ENCODE measurements around the gene SHISA5. TPM values are rescaled to one million over a fixed set of nuclear protein-coding genes. Genes with fewer than 3 reads are reported as not detected.
A peak's percentile ranks its signal among the peaks of the same experiment; 100 is the strongest.

SHISA5 gene
- total RNA-seq, 2 donors from 2014 or later, result 192 to 193 TPM

DNA sequence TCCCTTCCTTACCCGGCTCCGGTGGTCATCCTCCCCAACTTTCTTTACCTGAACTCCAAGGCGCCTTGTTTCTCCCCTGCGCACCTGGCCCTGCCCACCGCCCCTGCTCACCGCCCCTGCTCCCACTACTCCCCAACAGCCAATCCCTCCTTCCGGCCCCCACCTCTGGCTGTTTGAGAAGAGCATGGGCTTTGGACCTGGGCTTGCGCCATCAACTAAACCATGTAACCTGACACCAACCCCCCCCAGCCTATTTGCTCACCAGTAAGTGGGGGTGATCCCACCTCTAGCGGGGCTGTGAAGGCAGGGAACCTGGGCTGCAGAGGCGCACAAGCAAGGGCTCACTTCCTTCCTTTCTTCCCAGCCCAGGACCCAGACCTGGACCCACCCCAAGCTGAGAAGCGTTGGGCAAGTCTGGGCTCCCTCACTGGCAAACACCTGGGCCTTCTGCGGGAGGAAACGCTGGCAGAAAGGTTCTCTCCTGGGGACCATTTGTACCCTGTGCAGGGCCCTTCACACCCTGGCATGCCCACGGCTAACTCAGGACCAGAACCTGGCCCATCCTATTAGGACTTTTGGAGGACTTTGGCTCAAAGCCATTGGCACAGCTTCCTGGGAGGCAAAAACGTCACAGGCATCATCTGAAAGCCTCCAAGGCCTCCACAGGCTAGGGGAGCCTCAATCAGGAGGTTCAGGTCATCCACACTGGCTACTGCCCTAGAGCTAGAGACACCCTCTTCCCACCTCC is 73.8 kb downstream of the SHISA5 start, which contains the start of gene PLXNB1:
Gene PLXNB1, minus strand, starts transcription at position 127 of the 748 bp plus-strand sequence. CDS start 5,475 bp downstream, outside the sequence.
- peaks cover 39% of the 10 kb centered on the region for H3K4me1 Mint-ChIP-seq
- Histone ChIP-seq H3K9ac (ENCODE audit: extremely low read depth, low read length, poor library complexity, severe bottlenecking) (peak within 1 kb of the TSS; percentile 85), H3K27ac (ENCODE audit: low read depth, low read length) (peak within 1 kb of the TSS; percentile 99), H3K36me3 (ENCODE audit: control insufficient read depth, insufficient read depth, low read length) (peaks cover 34% of the 10 kb centered on the region), H3K4me1 (ENCODE audit: control insufficient read depth, insufficient read depth, low read length) (peaks cover 14% of the 10 kb centered on the region), H3K4me3 (ENCODE audit: low read length) (peak within 1 kb of the TSS; percentile 84), H3K27me3 (ENCODE audit: control insufficient read depth, insufficient read depth, low read length, poor library complexity, severe bottlenecking) (no peaks in the 10 kb centered on the region), H3K9me3 (ENCODE audit: control insufficient read depth, low read length) (no peaks in the 10 kb centered on the region)
- no peaks in the 10 kb centered on the region for H3K27me3 Mint-ChIP-seq (ENCODE audit: insufficient read depth)
- WGBS, 2 experiments (ENCODE audit: insufficient coverage in 1 of 2, insufficient read length in 1 of 2), result 15 to 18% methylated on average over 9 to 15 of the region's 15 CpGs
- peaks cover 32% of the 10 kb centered on the region for H3K36me3 Mint-ChIP-seq (ENCODE audit: low read depth)
- no peaks in the 10 kb centered on the region for H3K9me3 Mint-ChIP-seq
- TF ChIP-seq, protein P1, sequence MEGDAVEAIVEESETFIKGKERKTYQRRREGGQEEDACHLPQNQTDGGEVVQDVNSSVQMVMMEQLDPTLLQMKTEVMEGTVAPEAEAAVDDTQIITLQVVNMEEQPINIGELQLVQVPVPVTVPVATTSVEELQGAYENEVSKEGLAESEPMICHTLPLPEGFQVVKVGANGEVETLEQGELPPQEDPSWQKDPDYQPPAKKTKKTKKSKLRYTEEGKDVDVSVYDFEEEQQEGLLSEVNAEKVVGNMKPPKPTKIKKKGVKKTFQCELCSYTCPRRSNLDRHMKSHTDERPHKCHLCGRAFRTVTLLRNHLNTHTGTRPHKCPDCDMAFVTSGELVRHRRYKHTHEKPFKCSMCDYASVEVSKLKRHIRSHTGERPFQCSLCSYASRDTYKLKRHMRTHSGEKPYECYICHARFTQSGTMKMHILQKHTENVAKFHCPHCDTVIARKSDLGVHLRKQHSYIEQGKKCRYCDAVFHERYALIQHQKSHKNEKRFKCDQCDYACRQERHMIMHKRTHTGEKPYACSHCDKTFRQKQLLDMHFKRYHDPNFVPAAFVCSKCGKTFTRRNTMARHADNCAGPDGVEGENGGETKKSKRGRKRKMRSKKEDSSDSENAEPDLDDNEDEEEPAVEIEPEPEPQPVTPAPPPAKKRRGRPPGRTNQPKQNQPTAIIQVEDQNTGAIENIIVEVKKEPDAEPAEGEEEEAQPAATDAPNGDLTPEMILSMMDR (conservative IDR thresholded peaks at IDR 0.05), result no peak
- H3K4me3 Mint-ChIP-seq, result peak within 1 kb of the TSS; percentile 90
- DNase-seq, result peak; percentile 95
- peak within 1 kb of the TSS; percentile 94 for H3K27ac Mint-ChIP-seq

DNA sequence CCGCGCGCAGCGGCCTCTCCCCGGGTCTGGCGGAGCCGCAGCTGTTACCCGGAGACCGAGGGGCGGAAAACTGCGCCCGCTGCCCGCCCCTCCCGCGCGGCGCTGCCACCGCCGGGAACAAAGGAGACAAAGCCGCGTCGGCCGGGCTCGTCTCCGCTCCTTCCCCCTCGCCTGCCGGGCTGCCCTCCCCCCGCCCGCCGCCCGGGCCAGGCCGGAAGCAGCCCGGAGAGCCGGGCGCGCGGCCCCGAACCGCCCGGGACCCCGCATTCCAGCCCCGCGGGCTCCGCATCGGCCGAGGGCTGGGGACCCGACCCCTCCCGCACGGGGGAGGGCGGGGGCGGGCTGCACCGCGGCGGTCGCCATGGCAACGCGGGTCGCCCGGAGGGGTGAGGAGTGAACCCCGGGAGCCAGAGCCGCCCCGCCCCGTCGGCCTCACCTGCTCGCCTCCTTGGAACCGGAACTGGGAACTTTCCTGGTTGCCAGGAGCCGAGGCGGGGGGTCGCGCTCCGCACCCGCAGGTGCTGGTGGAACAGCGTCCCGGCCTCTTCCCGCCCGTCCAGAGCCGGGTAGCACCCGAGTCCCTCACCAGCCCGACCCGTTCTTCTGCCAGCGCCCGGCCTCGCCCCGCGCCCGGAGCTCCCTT is 74.5 kb downstream of the SHISA5 start:
- no peaks in the 10 kb centered on the region for H3K27me3 ChIP-seq (ENCODE audit: control insufficient read depth, insufficient read depth, low read length, poor library complexity, severe bottlenecking)
- H3K4me3 ChIP-seq (ENCODE audit: low read length), result peak overlapping the region; percentile 84
- peaks cover 30% of the 10 kb centered on the region for H3K36me3 ChIP-seq (ENCODE audit: control insufficient read depth, insufficient read depth, low read length)
- peak overlapping the region; percentile 90 for H3K4me3 Mint-ChIP-seq
- no peaks in the 10 kb centered on the region for H3K27me3 Mint-ChIP-seq (ENCODE audit: insufficient read depth)
- H3K36me3 Mint-ChIP-seq (ENCODE audit: low read depth), result peaks cover 33% of the 10 kb centered on the region
- H3K9me3 ChIP-seq (ENCODE audit: control insufficient read depth, low read length), result no peaks in the 10 kb centered on the region
- H3K4me1 ChIP-seq (ENCODE audit: control insufficient read depth, insufficient read depth, low read length), result peaks cover 14% of the 10 kb centered on the region
- peak overlapping the region; percentile 85 for H3K9ac ChIP-seq (ENCODE audit: extremely low read depth, low read length, poor library complexity, severe bottlenecking)
- WGBS, 2 experiments (ENCODE audit: insufficient coverage in 1 of 2, insufficient read length in 1 of 2), result 0% methylated on average over 22 to 86 of the region's 86 CpGs
- no peaks in the 10 kb centered on the region for H3K9me3 Mint-ChIP-seq
- H3K27ac ChIP-seq (ENCODE audit: low read depth, low read length), result peak overlapping the region; percentile 99
- peaks cover 43% of the 10 kb centered on the region for H3K4me1 Mint-ChIP-seq
- H3K27ac Mint-ChIP-seq, result peak overlapping the region; percentile 94
- TF ChIP-seq, protein P1 (conservative IDR thresholded peaks at IDR 0.05), result no peak
- DNase-seq, result peak; percentile 90

DNA sequence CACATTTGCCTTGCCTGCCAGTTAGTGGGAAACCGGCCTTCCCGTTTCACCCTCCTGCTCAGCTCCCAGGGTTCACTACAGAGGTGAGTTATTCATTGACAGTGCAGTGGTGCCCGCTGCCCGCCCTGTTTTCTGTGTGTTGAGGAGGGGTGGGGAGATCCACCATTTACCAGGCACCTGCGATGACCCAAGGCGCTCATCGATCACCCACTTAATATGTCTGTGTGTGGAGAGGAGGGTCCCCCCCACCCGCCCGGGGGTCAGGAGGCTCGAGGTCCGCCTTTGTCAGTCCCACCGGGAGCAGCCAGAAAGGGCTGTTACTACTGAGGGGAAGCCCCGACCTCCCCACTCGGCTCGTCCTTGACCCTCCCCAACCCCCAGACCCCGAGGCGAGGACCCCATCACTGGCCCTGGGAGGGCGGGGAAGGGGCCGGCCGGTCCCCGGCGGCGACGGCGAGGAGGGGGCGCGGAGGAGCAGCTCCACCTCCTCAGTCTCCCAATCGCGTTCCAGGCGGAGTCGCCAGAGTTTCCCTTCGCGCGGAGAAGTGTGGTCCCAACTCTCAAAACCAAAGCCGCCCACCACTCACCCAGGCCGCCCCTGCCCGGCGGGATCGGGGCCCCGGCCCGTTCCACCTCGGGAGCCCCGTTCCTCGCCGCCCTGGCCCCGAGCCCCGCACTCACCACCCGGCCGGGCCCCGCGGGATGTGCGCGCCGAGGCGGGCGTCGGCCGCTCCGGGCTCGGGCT is 75.2 kb downstream of the SHISA5 start:
- peaks cover 14% of the 10 kb centered on the region for H3K4me1 ChIP-seq (ENCODE audit: control insufficient read depth, insufficient read depth, low read length)
- H3K4me1 Mint-ChIP-seq, result peaks cover 43% of the 10 kb centered on the region
- peaks cover 24% of the 10 kb centered on the region for H3K36me3 ChIP-seq (ENCODE audit: control insufficient read depth, insufficient read depth, low read length)

More for the DNA sequence above, 75.2 kb downstream of the SHISA5 start:
- Histone ChIP-seq H3K4me3 (ENCODE audit: low read length) (peak overlapping the region; percentile 84), H3K27ac (ENCODE audit: low read depth, low read length) (peak overlapping the region; percentile 99), H3K9me3 (ENCODE audit: control insufficient read depth, low read length) (no peaks in the 10 kb centered on the region), H3K9ac (ENCODE audit: extremely low read depth, low read length, poor library complexity, severe bottlenecking) (peak overlapping the region; percentile 85), H3K27me3 (ENCODE audit: control insufficient read depth, insufficient read depth, low read length, poor library complexity, severe bottlenecking) (no peaks in the 10 kb centered on the region)
- peak; percentile 80 for DNase-seq
- Mint-ChIP-seq H3K27ac (peak overlapping the region; percentile 88), H3K4me3 (peak overlapping the region; percentile 90), H3K9me3 (no peaks in the 10 kb centered on the region), H3K27me3 (ENCODE audit: insufficient read depth) (no peaks in the 10 kb centered on the region), H3K36me3 (ENCODE audit: low read depth) (peaks cover 26% of the 10 kb centered on the region)
- WGBS, 2 experiments (ENCODE audit: insufficient coverage in 1 of 2, insufficient read length in 1 of 2), result 0 to 1% methylated on average over 26 to 60 of the region's 60 CpGs
- TF ChIP-seq, protein P1 (conservative IDR thresholded peaks at IDR 0.05), result no peak

Measured in endodermal cell (in vitro differentiated cells).